SKM-1 treated with dmso at 0.1 percent for 144 hours (cell line): ENCODE measurements around the gene SND1.

Experiments
- DNase-seq: peaks from one replicate; lab custom pipeline; 2025; ENCODE audit not compliant: unreplicated experiment; lab: John Stamatoyannopoulos, UW

SND1 gene

DNA sequence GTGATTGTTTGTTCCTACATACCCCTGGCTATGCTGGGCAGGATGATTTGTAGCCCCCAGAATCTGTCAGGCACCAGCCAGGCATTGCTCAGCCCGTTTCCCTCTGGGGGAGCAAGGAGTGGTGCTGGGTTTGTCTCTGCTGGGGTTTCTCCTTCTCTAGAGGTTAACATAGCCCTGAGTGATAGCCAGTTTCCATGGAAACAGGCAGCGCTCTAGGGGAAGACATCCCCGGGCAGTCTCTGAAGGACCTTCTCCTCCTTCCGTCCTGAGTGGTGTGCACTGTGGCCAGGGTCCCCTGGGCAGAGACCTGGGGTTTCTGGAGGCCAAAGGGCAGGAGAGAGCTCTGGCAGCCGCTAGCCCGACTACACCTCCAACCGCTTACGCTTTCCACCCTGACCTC, 429.8 kb downstream of the SND1 start:
- DNase-seq, result no peak

- no peak for DNase-seq
These were observed 430.4 kb downstream of the SND1 start for GRCh38 chr7:128082431-128082830.

- no peak for DNase-seq
These were observed 433.1 kb downstream of the SND1 start for GRCh38 chr7:128084896-128085608.

GRCh38 chr7:128090492-128090891, 438.5 kb downstream of the SND1 start:
- DNase-seq, result no peak

- no peak for DNase-seq
These were observed 439.1 kb downstream of the SND1 start for GRCh38 chr7:128091106-128091505.

DNA sequence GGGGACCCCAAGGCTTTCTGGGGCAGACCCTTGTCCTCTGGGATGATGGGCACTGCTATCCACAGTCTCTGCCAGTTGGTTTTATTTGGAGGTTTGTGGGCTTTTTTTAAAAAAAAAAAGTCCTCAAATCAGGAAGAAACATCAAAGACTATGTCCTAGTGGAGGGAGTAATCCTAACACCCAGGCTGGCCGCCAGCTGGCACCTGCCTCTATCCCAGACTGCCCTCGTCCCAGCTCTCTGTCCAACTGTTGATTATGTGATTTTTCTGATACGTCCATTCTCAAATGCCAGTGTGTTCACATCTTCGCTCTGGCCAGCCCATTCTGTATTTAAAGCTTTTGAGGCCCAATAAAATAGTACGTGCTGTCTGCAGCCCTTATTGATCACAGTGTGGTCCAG, 440.2 kb downstream of the SND1 start:
- DNase-seq, result no peak

- no peak for DNase-seq
These were observed 441.9 kb downstream of the SND1 start for GRCh38 chr7:128093614-128094570.

- DNase-seq, result no peak
These were observed 442.7 kb downstream of the SND1 start for GRCh38 chr7:128094686-128095085.

- no peak for DNase-seq
These were observed 445.3 kb downstream of the SND1 start for GRCh38 chr7:128097211-128097731.

DNA sequence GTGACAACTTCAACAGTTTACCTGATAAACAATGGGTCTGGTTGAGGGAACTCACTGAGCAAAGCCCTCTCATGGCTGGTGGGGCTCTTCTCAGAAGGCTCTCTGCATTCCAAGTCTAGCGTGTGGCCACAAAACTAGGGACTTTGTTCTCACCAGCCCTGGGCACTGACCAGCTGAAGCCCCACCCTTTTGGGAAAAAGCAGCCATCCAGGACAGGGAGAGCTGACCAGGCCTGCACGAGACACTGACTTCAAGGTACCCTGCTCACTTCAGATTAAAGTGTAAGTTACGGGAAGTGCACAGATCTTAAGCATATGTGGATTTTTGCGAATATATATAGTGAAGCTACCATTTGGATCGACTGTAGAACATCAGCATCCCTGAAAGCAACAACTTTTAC, 446.6 kb downstream of the SND1 start:
- no peak for DNase-seq

DNA sequence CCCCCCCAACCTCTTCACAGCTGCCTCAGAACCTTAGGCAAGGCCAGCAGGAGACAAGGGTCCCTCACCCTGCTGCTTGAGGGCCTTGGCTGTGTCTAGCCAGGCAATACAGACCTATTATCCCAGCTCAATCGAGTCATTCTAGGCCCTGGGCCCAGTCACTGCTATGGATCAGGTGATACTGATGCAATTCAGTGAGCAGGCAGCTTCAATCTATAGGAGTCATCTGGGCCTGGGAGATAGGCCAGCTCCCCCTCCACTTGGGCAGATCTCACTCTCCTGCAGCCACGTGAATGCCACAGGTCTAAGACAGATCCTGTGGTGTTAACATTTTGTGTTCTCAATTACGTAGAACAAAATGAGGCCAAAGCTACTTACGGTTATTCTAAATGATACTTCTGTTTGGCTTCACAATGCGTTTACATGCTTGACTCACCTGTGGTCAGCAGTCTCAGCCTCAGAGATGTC, 447.2 kb downstream of the SND1 start:
- no peak for DNase-seq

GRCh38 chr7:128100225-128100948, 448.4 kb downstream of the SND1 start:
- no peak for DNase-seq

DNA sequence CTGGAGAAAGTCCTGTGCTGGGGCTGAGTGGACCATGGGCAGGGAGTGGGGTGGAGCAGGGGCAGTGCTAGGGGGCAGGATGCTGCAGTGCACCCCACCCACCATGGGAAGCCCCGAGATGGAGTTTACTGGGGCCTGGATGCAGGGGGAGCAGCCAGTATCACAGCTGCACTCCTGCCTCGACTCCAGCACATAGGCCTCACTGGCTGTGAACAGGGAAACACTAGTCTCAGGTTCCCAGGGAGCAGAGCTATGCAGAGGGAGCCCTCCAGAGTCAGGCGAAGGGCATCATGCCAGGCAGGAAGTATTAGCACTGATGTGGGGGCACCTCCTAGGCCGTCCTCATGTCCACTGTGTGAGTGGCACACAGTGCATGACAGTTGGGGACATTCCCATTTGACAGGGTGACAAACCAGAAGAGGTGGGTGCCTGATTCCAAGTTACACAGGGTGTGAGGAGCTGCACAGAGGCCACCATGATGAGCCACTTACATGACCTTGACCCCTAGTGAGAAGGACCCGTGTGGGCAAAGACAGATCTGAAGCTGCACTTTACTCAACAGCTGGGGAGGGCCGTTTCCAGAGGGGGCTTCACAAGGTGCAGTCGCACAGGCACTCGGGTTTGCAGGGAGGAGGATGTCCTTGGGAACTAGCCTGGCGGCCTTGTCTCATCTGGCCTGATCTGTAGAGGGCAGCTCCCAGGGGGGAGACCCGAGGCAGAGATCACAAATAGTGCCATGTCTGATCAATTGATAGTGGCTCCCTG, 449.1 kb downstream of the SND1 start:
- DNase-seq, result no peak

DNA sequence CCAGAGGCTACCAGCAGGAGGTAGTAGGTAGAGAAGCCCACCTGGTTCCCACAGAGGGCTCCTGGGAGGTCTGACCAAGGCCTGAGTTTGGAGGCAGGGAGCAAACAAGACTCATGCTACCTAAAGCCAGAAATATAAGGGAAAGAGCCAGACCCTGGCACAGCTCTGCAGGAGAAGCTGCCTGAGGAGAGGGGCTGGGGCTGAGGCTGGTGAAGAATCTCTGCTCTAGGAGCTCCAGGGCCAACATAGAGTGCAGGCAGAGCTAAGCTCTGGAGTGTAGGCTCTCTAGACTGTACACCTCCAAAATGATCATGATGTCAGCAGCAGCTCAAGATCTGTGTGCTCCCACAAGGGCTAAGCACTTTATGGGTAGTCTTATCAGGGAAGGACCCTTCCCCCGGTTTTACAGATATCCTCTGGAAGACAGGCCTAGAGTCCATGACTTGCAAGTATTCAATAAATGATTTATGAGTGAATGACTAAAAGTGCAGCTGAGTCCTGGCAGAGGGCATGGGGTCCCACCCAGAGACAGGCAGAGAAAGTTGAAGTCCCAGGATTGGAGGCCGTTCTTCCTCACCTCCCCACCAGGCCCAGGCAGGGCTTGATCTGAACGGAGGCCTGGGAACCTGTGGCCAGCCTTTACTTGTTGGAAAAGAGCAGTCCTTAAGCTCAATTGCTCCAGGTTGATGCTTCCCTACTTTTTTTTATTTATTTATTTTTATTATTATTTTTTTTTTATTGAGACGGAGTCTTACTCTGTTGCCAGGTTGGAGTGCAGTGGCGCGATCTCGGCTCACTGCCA, 450.7 kb downstream of the SND1 start:
- no peak for DNase-seq

- DNase-seq, result no peak
These were observed 451.6 kb downstream of the SND1 start for GRCh38 chr7:128103498-128104107.

- DNase-seq, result no peak
These were observed 452.2 kb downstream of the SND1 start for GRCh38 chr7:128104108-128104742.

DNA sequence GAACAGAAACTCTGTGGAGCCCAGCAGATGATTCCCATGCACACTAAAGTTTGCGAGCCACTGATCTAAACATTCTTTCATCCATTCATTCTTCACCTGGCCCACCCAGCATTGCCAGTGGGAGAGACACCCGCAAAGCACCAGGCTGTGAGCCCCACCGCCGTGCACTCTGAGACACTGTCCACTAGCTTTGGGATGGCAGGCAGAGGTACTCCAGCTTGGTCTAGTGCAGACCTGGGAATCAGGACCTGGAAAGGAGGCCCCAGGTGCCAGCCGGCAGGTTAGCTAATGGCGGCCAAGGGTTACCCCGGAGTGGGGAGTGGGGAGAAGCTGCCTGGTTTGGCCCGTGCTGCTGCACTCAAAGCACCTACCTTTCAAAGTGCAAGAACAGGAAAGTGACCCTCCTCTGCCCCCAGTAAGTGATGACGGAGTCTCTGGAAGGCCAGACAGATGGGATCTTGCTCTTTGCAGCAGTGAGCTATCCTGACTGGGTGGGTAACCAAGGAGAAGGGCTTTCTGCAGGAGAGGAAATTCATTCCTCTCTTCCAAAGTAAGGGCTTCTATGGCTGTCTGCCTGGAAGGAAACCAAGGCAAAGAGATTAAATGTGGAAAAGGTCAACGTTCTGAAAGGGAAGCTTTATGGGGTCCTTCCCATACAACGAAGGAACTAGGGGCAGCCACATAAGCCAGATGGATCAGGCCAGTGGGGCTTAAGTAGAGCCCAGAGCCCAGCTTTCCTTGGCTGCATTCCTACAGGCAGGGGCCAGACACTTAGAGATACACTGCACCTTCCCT, 453.4 kb downstream of the SND1 start:
- no peak for DNase-seq

GRCh38 chr7:128106821-128107220, 454.8 kb downstream of the SND1 start:
- DNase-seq, result no peak
